GM19043 (cell line): ENCODE measurements around the gene PSMG3.

Experiments
- ATAC-seq: cut with Tn5 transposase; IDR thresholded peaks from one replicate; pipeline ENCODE4 v1.9.1; 2021; ENCODE audit warnings: low read depth; ENCODE audit not compliant: unreplicated experiment

PSMG3 gene

GRCh38 chr7:1569833-1570632, at the start of gene PSMG3:
Gene PSMG3 (minus strand): TSS chr7:1570032. CDS start chr7:1569339, 693 bp downstream.
- peak; percentile 80 for ATAC-seq

GRCh38 chr7:1618475-1618874, 48.6 kb upstream of the PSMG3 start:
- no peak for ATAC-seq

- ATAC-seq, result no peak
Measured at GRCh38 chr7:1617957-1618356, 48.1 kb upstream of the PSMG3 start.

GRCh38 chr7:1616741-1617140, 46.9 kb upstream of the PSMG3 start:
- no peak for ATAC-seq

GRCh38 chr7:1611708-1612241, 41.9 kb upstream of the PSMG3 start:
- no peak for ATAC-seq

GRCh38 chr7:1610678-1611302, 41.0 kb upstream of the PSMG3 start:
- ATAC-seq, result no peak

- no peak for ATAC-seq
Measured at GRCh38 chr7:1610013-1610677, 40.3 kb upstream of the PSMG3 start.

- no peak for ATAC-seq
Measured at GRCh38 chr7:1609023-1609422, 39.2 kb upstream of the PSMG3 start.

- ATAC-seq, result no peak
Measured at GRCh38 chr7:1608318-1608717, 38.5 kb upstream of the PSMG3 start.

GRCh38 chr7:1607696-1608095, 37.9 kb upstream of the PSMG3 start:
- ATAC-seq, result no peak

- no peak for ATAC-seq
Measured at GRCh38 chr7:1607001-1607400, 37.2 kb upstream of the PSMG3 start.

- no peak for ATAC-seq
Measured at GRCh38 chr7:1604383-1604782, 34.6 kb upstream of the PSMG3 start.

GRCh38 chr7:1603346-1604225, 33.8 kb upstream of the PSMG3 start:
- no peak for ATAC-seq

- no peak for ATAC-seq
Measured at GRCh38 chr7:1602386-1602785, 32.6 kb upstream of the PSMG3 start.

- ATAC-seq, result no peak
Measured at GRCh38 chr7:1601956-1602355, 32.1 kb upstream of the PSMG3 start.

- no peak for ATAC-seq
Measured at GRCh38 chr7:1599640-1600395, 30.0 kb upstream of the PSMG3 start.

- no peak for ATAC-seq
Measured at GRCh38 chr7:1598961-1599639, 29.3 kb upstream of the PSMG3 start.

GRCh38 chr7:1598286-1598685, 28.5 kb upstream of the PSMG3 start:
- no peak for ATAC-seq

GRCh38 chr7:1597791-1598190, 28.0 kb upstream of the PSMG3 start:
- no peak for ATAC-seq
